SU-DHL-6 (cell line): ENCODE measurements around the gene LRP2.

ENCODE experiments used
- H2AFZ ChIP-seq: fragments of 200-600 bp; sonication (generic); 2 replicates; pipeline ENCODE4 v1.6.1; 2014; ENCODE audit warnings: low read depth, mild to moderate bottlenecking, moderate library complexity, mixed read lengths, antibody characterized with exemption, low read length; ENCODE audit not compliant: severe bottlenecking
- H3F3A ChIP-seq: fragments of 200-600 bp; shearing (Covaris generic); 2 replicates; pipeline ENCODE4 v1.6.0; 2016; ENCODE audit warnings: antibody characterized with exemption, mild to moderate bottlenecking; ENCODE audit not compliant: insufficient read depth
- H3K27ac ChIP-seq: fragments of 200-600 bp; sonication (generic); 2 replicates; pipeline ENCODE4 v1.5.1; 2016; ENCODE audit warnings: low read depth, mild to moderate bottlenecking, low read length, moderate library complexity, mixed read lengths
- H3K27me3 ChIP-seq: fragments of 200-600 bp; sonication (generic), shearing (Covaris generic); 2 replicates; pipeline ENCODE4 v1.6.0; 2014; ENCODE audit warnings: mild to moderate bottlenecking, low read length
- H3K36me3 ChIP-seq: fragments of 200-600 bp; sonication (generic); 2 replicates; pipeline ENCODE4 v1.6.1; 2014; ENCODE audit warnings: mild to moderate bottlenecking, low read length, mixed read lengths
- H3K4me2 ChIP-seq: fragments of 300-600, 200-600 bp; shearing (Covaris generic), sonication (generic); 2 replicates; pipeline ENCODE4 v1.6.0; 2014; ENCODE audit warnings: low read length, low read depth, mild to moderate bottlenecking; ENCODE audit not compliant: poor library complexity, severe bottlenecking
- H3K4me3 ChIP-seq: fragments of 200-600 bp; sonication (generic); 2 replicates; pipeline ENCODE4 v1.5.1; 2014; ENCODE audit warnings: antibody characterized with exemption, low read length, mild to moderate bottlenecking, mixed read lengths; ENCODE audit not compliant: insufficient read depth, poor library complexity, severe bottlenecking
- H3K79me2 ChIP-seq: fragments of 200-600 bp; sonication (generic); 2 replicates; pipeline ENCODE4 v1.6.1; 2014; ENCODE audit warnings: mild to moderate bottlenecking, low read length, moderate library complexity; ENCODE audit not compliant: insufficient read depth
- H3K9ac ChIP-seq: fragments of 200-600 bp; sonication (generic); 2 replicates; pipeline ENCODE4 v1.7.0; 2014; ENCODE audit warnings: mild to moderate bottlenecking, low read length
- H3K9me2 ChIP-seq: fragments of 200-600 bp; sonication (generic); replicated peaks from 2 replicates; pipeline ENCODE4 v1.6.1; 2014; ENCODE audit warnings: low read length; ENCODE audit not compliant: insufficient read depth
- H3K9me3 ChIP-seq: fragments of 200-600 bp; sonication (generic); 2 replicates; pipeline ENCODE4 v1.6.1; 2014; ENCODE audit warnings: low read length, mixed read lengths; ENCODE audit not compliant: insufficient read depth
- H4K20me1 ChIP-seq: fragments of 200-600 bp; sonication (generic); 2 replicates; pipeline ENCODE4 v1.6.1; 2014; ENCODE audit warnings: low read depth, mild to moderate bottlenecking, antibody characterized with exemption, low read length, moderate library complexity, mixed read lengths
- EZH2phosphoT487 ChIP-seq: fragments of 200-600 bp; sonication (generic), shearing (Covaris generic); conservative IDR thresholded peaks from 2 replicates; pipeline ENCODE4 v1.6.1; 2018; ENCODE audit warnings: mild to moderate bottlenecking, antibody characterized with exemption, low read length, moderate library complexity, mixed read lengths
- TF ChIP-seq, protein P1 (sequence below): fragments of 200-600 bp; sonication (generic); IDR thresholded peaks from one replicate; pipeline ENCODE4 v1.5.1; 2017; ENCODE audit warnings: antibody characterized with exemption, mild to moderate bottlenecking, low read length, moderate library complexity; ENCODE audit not compliant: insufficient read depth, poor library complexity, severe bottlenecking

The LRP2 gene

DNA sequence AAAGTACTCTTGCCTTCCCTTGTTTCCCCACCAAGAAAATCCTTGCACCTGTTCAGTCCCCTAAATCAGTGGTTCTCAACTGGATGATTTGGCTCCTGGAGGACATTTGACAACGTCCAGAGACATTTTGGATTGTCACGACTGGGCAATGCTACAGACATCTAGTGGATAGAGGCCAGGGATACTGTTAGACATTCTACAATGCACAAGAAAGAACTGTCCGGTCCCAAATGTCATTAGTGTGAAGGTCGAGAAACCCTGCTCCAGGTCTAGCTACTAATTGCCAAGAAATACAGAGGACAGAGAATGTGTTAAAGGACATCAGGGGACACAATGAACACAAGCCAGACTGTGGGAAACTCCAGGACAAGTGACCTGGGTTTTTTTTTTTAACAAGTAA, 60.0 kb downstream of the LRP2 start:
- H3K27me3 ChIP-seq = no peaks in the 10 kb centered on the region
- H3K9ac ChIP-seq = no peak overlapping the region
- H3K4me3 ChIP-seq = no peak overlapping the region
- H3F3A ChIP-seq = no peaks in the 10 kb centered on the region
- TF ChIP-seq, protein P1, sequence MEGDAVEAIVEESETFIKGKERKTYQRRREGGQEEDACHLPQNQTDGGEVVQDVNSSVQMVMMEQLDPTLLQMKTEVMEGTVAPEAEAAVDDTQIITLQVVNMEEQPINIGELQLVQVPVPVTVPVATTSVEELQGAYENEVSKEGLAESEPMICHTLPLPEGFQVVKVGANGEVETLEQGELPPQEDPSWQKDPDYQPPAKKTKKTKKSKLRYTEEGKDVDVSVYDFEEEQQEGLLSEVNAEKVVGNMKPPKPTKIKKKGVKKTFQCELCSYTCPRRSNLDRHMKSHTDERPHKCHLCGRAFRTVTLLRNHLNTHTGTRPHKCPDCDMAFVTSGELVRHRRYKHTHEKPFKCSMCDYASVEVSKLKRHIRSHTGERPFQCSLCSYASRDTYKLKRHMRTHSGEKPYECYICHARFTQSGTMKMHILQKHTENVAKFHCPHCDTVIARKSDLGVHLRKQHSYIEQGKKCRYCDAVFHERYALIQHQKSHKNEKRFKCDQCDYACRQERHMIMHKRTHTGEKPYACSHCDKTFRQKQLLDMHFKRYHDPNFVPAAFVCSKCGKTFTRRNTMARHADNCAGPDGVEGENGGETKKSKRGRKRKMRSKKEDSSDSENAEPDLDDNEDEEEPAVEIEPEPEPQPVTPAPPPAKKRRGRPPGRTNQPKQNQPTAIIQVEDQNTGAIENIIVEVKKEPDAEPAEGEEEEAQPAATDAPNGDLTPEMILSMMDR = no peak
- TF ChIP-seq EZH2phosphoT487 = no peak
- no peaks in the 10 kb centered on the region for H3K36me3 ChIP-seq
- H3K4me2 ChIP-seq = no peak overlapping the region
- H3K27ac ChIP-seq = no peak overlapping the region
- H3K79me2 ChIP-seq = no peaks in the 10 kb centered on the region
- no peaks in the 10 kb centered on the region for H3K9me2 ChIP-seq
- no peaks in the 10 kb centered on the region for H4K20me1 ChIP-seq
- H2AFZ ChIP-seq = no peak overlapping the region
- no peaks in the 10 kb centered on the region for H3K9me3 ChIP-seq

DNA sequence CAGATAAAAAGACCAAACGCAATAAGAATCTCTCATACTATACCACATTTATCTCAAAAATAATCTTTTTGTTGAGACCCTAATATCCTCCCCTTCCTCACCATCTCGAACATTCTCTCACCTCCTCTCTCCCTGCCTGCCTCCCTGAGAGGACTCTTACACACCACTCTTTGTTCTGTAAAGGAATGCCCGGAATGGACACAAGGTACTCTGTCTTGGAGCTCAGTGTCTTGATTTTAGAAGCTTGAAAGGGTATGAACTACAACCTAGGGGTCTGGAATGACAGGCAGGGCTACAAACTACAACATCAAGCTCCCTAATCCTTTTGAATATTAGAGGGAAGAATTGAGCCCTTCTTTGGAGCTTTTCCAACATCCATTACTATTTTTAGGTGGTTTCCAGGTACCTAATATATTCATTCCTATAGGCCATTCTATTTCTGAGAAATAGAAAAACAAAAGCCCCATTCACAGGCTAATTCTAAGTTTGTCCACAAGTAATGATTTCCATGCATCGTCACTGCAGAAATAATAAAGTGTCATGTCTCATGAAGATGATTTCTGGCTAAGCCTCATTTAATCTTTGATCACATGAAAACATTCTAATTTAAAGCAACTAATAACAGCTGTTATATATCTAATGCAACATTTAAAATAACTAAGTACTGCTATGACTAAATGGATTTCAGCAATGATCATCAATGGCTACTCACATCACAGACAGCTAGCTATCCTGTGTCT, 60.6 kb downstream of the LRP2 start:
- Histone ChIP-seq H3K36me3 (no peaks in the 10 kb centered on the region), H3K9me3 (no peaks in the 10 kb centered on the region), H3K4me3 (no peak overlapping the region), H3K4me2 (no peak overlapping the region), H3K27ac (no peak overlapping the region), H3K79me2 (no peaks in the 10 kb centered on the region), H3F3A (no peaks in the 10 kb centered on the region), H4K20me1 (no peaks in the 10 kb centered on the region), H3K27me3 (no peaks in the 10 kb centered on the region), H3K9me2 (no peaks in the 10 kb centered on the region), H3K9ac (no peak overlapping the region), H2AFZ (no peak overlapping the region)
- TF ChIP-seq EZH2phosphoT487 = no peak
- TF ChIP-seq, protein P1 = no peak

- no peak overlapping the region for H3K27ac ChIP-seq
- no peaks in the 10 kb centered on the region for H3K79me2 ChIP-seq
- no peaks in the 10 kb centered on the region for H3K9me2 ChIP-seq
- H3K27me3 ChIP-seq = no peaks in the 10 kb centered on the region
- H3K36me3 ChIP-seq = no peaks in the 10 kb centered on the region
- H2AFZ ChIP-seq = no peak overlapping the region
- H3F3A ChIP-seq = no peaks in the 10 kb centered on the region
- H4K20me1 ChIP-seq = no peaks in the 10 kb centered on the region
- H3K4me2 ChIP-seq = no peak overlapping the region
- no peaks in the 10 kb centered on the region for H3K9me3 ChIP-seq
- TF ChIP-seq, protein P1 = no peak
- no peak for TF ChIP-seq EZH2phosphoT487
- H3K9ac ChIP-seq = no peak overlapping the region
- H3K4me3 ChIP-seq = no peak overlapping the region
Observed at GRCh38 chr2:169300636-169301530, 61.5 kb downstream of the LRP2 start.
